HEK293T (cell line): ENCODE data around the gene ACADSB.

ENCODE experiments used
- ARNT ChIP-seq: fragments of 450-650 bp; IDR thresholded peaks from 2 replicates; pipeline ENCODE4 v1.6.1; 2017; ENCODE audit warnings: mild to moderate bottlenecking
- FOXA1 ChIP-seq: fragments of 450-650 bp; IDR thresholded peaks from 2 replicates; pipeline ENCODE4 v1.6.1; 2016; ENCODE audit warnings: mild to moderate bottlenecking
- FOXK2 ChIP-seq: fragments of 450-650 bp; IDR thresholded peaks from 2 replicates; pipeline ENCODE4 v1.6.1; 2016; ENCODE audit warnings: mild to moderate bottlenecking
- FOXM1 ChIP-seq: fragments of 450-650 bp; IDR thresholded peaks from 2 replicates; pipeline ENCODE4 v1.6.1; 2017; ENCODE audit warnings: mild to moderate bottlenecking, borderline replicate concordance
- SUZ12 ChIP-seq: fragments of 450-650 bp; IDR thresholded peaks from 2 replicates; pipeline ENCODE4 v1.6.1; 2016; ENCODE audit warnings: mild to moderate bottlenecking

- no peak for TF ChIP-seq FOXA1
- TF ChIP-seq ARNT: no peak
- no peak for TF ChIP-seq SUZ12
- TF ChIP-seq FOXM1: no peak
- no peak for TF ChIP-seq FOXK2
Measured at GRCh38 chr10:122974543-122975064, 34.2 kb upstream of the ACADSB start.
